GM10248 (cell line): ENCODE measurements around the gene CAMK2G.

Experiments
- CTCF ChIA-PET: fragments of 300-600 bp; sonication (Branson Sonifier 250); formaldehyde crosslinking; extraction: SDS; loops from one replicate; lab custom pipeline; 2021; ENCODE audit warnings: antibody characterized with exemption; lab: Yijun Ruan, JAX
- POLR2A ChIA-PET: fragments of 350-650 bp; sonication (Branson Sonifier 250); formaldehyde crosslinking; extraction: SDS; loops from one replicate; lab custom pipeline; 2020; ENCODE audit warnings: antibody characterized with exemption; lab: Yijun Ruan, JAX
- DNase-seq: peaks from one replicate; pipeline ENCODE4 v3.0.0; 2012; ENCODE audit errors: extremely low spot score
- CTCF ChIP-seq: IDR thresholded peaks from 2 replicates; pipeline ENCODE4 v1.5.1; 2012; ENCODE audit warnings: mild to moderate bottlenecking, low read depth; ENCODE audit errors: extremely low read depth, missing control alignments, control extremely low read depth

The CAMK2G gene

GRCh38 chr10:73773152-73773879 lies 101.0 kb downstream of the CAMK2G start:
- no peak for TF ChIP-seq CTCF
- DNase-seq, result no peak
- CTCF ChIA-PET, result interaction anchor here (1.0 to 4.6 kb wide), 9 partner anchors 7 to 168 kb away, joined by 3 to 23 read pairs (median 6); partner anchors contain the start of genes CHCHD1 and ZSWIM8
- POLR2A ChIA-PET, result interaction anchor here (0.7 to 2.2 kb wide), 6 partner anchors 8 to 43 kb away, joined by 3 to 10 read pairs (median 4); partner anchors contain the start of genes CHCHD1 and SEC24C

GRCh38 chr10:73772281-73773151 lies 101.8 kb downstream of the CAMK2G start:
- ChIA-PET CTCF (interaction anchor here (1.0 to 6.4 kb wide), 13 partner anchors 9 to 114 kb away, joined by 3 to 32 read pairs (median 5); partner anchors contain the start of genes CHCHD1 and ZSWIM8), POLR2A (interaction anchor here (0.7 to 2.2 kb wide), 6 partner anchors 9 to 42 kb away, joined by 3 to 10 read pairs (median 4); partner anchors contain the start of genes CHCHD1 and SEC24C)
- no peak for TF ChIP-seq CTCF
- peak; percentile 82 for DNase-seq

GRCh38 chr10:73771722-73772280 lies 102.6 kb downstream of the CAMK2G start:
- ChIA-PET CTCF (interaction anchor here (1.2 to 6.4 kb wide), 13 partner anchors 9 to 117 kb away, joined by 3 to 32 read pairs (median 4); partner anchors contain the start of gene CHCHD1), POLR2A (interaction anchor here (1.7 to 2.2 kb wide), 3 partner anchors 8 to 28 kb away, joined by 6 to 10 read pairs (median 9); partner anchors contain the start of genes CHCHD1 and SEC24C)
- DNase-seq, result peak; percentile 87
- TF ChIP-seq CTCF, result no peak

- DNase-seq, result no peak
- POLR2A ChIA-PET, result interaction anchor here (0.8 to 1.7 kb wide), 3 partner anchors 9 to 22 kb away, joined by 3 to 8 read pairs (median 5); no protein-coding TSS in a partner anchor
- no peak for TF ChIP-seq CTCF
- CTCF ChIA-PET, result interaction anchor here (0.9 to 6.4 kb wide), 7 partner anchors 9 to 110 kb away, joined by 3 to 32 read pairs (median 4); no protein-coding TSS in a partner anchor
These were observed 105.0 kb downstream of the CAMK2G start for GRCh38 chr10:73769396-73769795.

- CTCF ChIA-PET, result interaction anchor here (0.7 to 6.4 kb wide), 7 partner anchors 9 to 52 kb away, joined by 3 to 32 read pairs (median 3); partner anchors contain the start of gene CHCHD1
- peak; percentile 31 for TF ChIP-seq CTCF
- DNase-seq, result peak; percentile 40
- POLR2A ChIA-PET, result interaction anchor here (0.8 to 1.7 kb wide), 3 partner anchors 9 to 21 kb away, joined by 3 to 8 read pairs (median 5); no protein-coding TSS in a partner anchor
These were observed 105.5 kb downstream of the CAMK2G start for GRCh38 chr10:73768881-73769280.
